Right renal pelvis (tissue), 4 donors: ENCODE results near the gene EFCAB6. TPM values are rescaled to one million over a fixed set of nuclear protein-coding genes. Genes with fewer than 3 reads are reported as not detected.
A peak's percentile ranks its signal among the peaks of the same experiment; 100 is the strongest.
"Not testable (repeated sequence)": the region's sequence is repeated elsewhere in the genome, so short reads cannot be mapped to it uniquely, and the experiment has no call there.

Experiments used
- DNase-seq, 4 donors: peaks; one replicate each; pipeline ENCODE4 v3.0.0-alpha.2; 2013; ENCODE audit warnings: low read depth in 4 of 4, low spot score in 3 of 4, missing footprints in 1 of 4
- polyA plus RNA-seq, 4 donors: library from polyadenylated mRNA; unstranded; fragments of 120-200 nt; gene quantifications; one replicate each; pipeline ENCODE4 v1.2.1, GENCODE V29; 2013; ENCODE audit not compliant: insufficient read length in 4 of 4

EFCAB6 gene
- polyA plus RNA-seq, 4 donors, result 4.4 to 5.4 (median 4.9) TPM

- DNase-seq, result no peak
Measured at GRCh38 chr22:43723816-43724215, 88.3 kb downstream of the EFCAB6 start.

- no peak for DNase-seq
Measured at GRCh38 chr22:43722444-43722843, 89.7 kb downstream of the EFCAB6 start.

- DNase-seq, result no peak
Measured at GRCh38 chr22:43720716-43721115, 91.4 kb downstream of the EFCAB6 start.

- no peak for DNase-seq
Measured at GRCh38 chr22:43714104-43714503, 98.0 kb downstream of the EFCAB6 start.

GRCh38 chr22:43711681-43712080, 100.4 kb downstream of the EFCAB6 start:
- DNase-seq, result no peak

GRCh38 chr22:43707648-43708047, 104.5 kb downstream of the EFCAB6 start:
- DNase-seq, result no peak

GRCh38 chr22:43706571-43707328, 105.4 kb downstream of the EFCAB6 start:
- DNase-seq, result no peak

GRCh38 chr22:43706151-43706550, 106.0 kb downstream of the EFCAB6 start:
- DNase-seq, result no peak

GRCh38 chr22:43704051-43704450, 108.1 kb downstream of the EFCAB6 start:
- no peak for DNase-seq

GRCh38 chr22:43698403-43698802, 113.7 kb downstream of the EFCAB6 start:
- no peak for DNase-seq

- no peak for DNase-seq
Measured at GRCh38 chr22:43697894-43698293, 114.2 kb downstream of the EFCAB6 start.

- DNase-seq, result no peak
Measured at GRCh38 chr22:43693249-43693648, 118.9 kb downstream of the EFCAB6 start.

- peak in 1 of 4 donors; percentile 14 for DNase-seq
Measured at GRCh38 chr22:43689356-43689755, 122.7 kb downstream of the EFCAB6 start.

GRCh38 chr22:43682851-43683250, 129.3 kb downstream of the EFCAB6 start:
- DNase-seq, result no peak

GRCh38 chr22:43681731-43682360, 130.3 kb downstream of the EFCAB6 start:
- DNase-seq, result no peak

- no peak for DNase-seq
Measured at GRCh38 chr22:43670513-43670912, 141.6 kb downstream of the EFCAB6 start.

- DNase-seq, result no peak
Measured at GRCh38 chr22:43669190-43669589, 142.9 kb downstream of the EFCAB6 start.

- DNase-seq, result no peak
Measured at GRCh38 chr22:43667656-43668055, 144.4 kb downstream of the EFCAB6 start.

GRCh38 chr22:43666457-43666856, 145.6 kb downstream of the EFCAB6 start:
- DNase-seq, result no peak

- no peak for DNase-seq
Measured at GRCh38 chr22:43658823-43659222, 153.3 kb downstream of the EFCAB6 start.

GRCh38 chr22:43656581-43656980, 155.5 kb downstream of the EFCAB6 start:
- not testable (repeated sequence) for DNase-seq

- DNase-seq, result no peak
Measured at GRCh38 chr22:43654271-43654670, 157.8 kb downstream of the EFCAB6 start.
